ENCODE data around the gene PRPF40A.
"Not testable (repeated sequence)": the region's sequence is repeated elsewhere in the genome, so short reads cannot be mapped to it uniquely, and the experiment has no call there.

DNA sequence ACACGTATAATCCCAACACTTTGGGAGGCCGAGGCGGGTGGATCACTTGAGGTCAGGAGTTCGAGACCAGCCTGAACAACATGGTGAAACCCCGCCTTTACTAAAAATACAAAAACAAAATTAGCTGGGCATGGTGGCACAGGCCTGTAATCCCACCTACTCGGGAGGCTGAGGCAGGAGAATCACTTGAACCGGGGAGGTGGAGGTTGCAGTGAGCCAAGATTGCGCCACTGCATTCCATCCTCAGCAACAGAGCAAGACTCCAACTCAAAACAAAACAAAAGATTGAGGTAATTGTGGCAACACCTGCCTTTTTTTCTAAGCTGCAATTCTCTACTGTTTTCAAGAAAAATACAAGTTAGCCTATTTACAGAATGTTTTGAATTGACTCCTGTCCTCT, 5.4 kb upstream of the PRPF40A start:
- TF ChIP-seq POLR2AphosphoS5, POLR2A (IDR thresholded peaks at IDR 0.05): not testable (repeated sequence)
